ENCODE results near the gene TMEM234.
A peak's percentile ranks its signal among the peaks of the same experiment; 100 is the strongest.

TMEM234 gene

DNA sequence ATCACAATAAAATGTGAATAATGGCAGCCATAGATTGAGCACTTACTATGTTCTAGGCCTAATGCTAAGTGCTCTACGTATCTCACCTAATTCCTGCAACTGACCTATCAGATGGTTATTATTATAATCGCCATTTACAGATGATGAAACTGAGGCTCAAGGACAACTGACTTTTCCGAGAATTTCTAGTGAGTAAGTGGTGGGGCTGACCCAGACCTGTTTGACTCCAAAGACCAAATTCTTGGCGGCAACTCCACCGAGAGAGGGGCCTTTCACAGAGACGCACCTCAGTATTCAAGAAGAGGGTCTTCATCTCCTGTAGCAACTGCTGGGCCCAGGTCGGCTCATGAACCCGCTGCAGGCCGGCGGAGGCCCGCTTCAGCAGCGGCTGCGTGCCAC, 573 bp downstream of the TMEM234 start:
- peak overlapping the region; percentile 95 for H3K4me3 ChIP-seq (ENCODE audit: low read depth, low read length)
- TF ChIP-seq, protein P1, sequence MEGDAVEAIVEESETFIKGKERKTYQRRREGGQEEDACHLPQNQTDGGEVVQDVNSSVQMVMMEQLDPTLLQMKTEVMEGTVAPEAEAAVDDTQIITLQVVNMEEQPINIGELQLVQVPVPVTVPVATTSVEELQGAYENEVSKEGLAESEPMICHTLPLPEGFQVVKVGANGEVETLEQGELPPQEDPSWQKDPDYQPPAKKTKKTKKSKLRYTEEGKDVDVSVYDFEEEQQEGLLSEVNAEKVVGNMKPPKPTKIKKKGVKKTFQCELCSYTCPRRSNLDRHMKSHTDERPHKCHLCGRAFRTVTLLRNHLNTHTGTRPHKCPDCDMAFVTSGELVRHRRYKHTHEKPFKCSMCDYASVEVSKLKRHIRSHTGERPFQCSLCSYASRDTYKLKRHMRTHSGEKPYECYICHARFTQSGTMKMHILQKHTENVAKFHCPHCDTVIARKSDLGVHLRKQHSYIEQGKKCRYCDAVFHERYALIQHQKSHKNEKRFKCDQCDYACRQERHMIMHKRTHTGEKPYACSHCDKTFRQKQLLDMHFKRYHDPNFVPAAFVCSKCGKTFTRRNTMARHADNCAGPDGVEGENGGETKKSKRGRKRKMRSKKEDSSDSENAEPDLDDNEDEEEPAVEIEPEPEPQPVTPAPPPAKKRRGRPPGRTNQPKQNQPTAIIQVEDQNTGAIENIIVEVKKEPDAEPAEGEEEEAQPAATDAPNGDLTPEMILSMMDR (conservative IDR thresholded peaks at IDR 0.05; ENCODE audit: low read depth, low read length): no peak
- no peak for DNase-seq (ENCODE audit: low read depth)

DNA sequence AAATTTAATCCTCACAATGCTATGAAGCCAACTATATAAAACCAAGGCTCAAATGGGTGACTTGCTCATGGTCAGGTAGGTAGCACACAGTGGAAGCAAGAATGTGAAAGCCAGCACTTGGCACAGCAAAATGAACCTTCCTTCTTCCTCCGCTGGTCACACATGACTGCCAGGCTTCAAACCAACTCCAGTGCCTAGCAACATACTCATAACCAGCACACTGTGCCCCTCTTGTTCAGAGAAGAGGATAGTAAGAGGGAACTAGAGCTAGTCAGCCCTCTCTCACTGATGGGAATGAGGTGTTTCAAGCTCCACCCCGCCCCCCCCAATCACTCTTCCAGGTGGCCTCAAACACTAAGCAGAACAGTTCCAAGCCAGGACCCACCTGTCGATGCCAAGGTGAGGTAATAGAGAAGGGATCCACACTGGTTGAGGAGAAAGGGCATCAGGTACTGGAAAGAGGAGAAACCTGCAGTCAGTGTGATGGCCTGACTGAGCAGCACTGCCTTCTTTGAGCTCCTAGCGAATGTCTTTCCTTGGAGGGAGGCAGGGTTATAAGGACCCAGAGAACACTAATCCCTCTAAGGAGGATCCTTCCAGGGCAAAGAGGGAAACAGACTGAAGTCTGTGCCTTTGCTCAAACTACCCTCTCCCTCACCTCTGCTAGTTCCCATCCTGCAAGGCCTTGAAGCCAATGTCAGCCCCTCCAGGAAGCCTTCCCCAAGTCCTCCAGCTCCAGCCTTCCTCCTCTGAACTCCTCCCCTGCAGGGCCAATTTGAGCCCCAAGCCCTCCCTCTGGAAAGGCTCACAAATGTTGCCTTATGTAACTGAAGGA, 1.2 kb downstream of the TMEM234 start:
- DNase-seq (ENCODE audit: low read depth): no peak
- TF ChIP-seq, protein P1 (conservative IDR thresholded peaks at IDR 0.05; ENCODE audit: low read depth, low read length): no peak
- peak overlapping the region; percentile 95 for H3K4me3 ChIP-seq (ENCODE audit: low read depth, low read length)

DNA sequence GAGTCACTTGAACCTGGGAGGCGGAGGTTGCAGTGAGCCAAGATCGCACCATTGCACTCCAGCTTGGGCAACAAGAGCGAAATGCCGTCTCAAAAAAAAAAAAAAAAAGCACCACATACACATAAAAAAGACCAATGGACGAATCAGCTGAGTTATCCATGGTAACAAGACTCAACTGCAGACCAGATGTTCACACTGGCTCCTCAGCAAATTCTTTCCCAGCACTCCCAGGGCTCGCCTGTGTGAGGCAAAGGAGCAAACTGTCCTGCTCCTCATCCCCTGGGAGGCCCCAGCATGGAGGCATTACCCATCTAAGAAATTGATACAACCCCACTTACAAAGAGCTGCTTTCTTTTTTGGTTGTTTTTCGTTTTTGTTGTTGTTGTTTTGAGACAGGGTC, 3.1 kb downstream of the TMEM234 start:
- TF ChIP-seq, protein P1 (conservative IDR thresholded peaks at IDR 0.05; ENCODE audit: low read depth, low read length): no peak
- H3K4me3 ChIP-seq (ENCODE audit: low read depth, low read length): no peak overlapping the region
- no peak for DNase-seq (ENCODE audit: low read depth)

DNA sequence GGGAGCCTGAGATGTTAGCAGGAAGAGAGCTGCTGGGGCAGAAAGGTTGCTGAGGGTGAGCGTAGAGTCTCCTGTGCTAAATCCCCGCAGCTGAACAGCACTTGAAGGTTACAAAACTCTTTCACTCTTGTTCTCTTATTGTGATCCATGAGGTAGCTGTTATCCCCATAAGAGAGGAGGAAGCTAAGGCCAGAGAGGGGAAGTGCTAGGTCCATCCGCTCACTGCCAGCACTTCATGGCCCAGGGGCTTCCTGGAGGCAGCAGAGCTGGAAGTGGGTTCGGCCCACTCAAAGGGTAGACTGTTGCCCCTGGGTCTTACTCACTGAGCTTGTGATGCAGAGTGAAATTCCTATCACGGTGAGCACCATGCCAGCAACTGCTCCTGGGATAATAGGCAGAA, 5.6 kb downstream of the TMEM234 start:
- no peak overlapping the region for H3K4me3 ChIP-seq (ENCODE audit: low read depth, low read length)
- DNase-seq (ENCODE audit: low read depth): no peak
- TF ChIP-seq, protein P1 (conservative IDR thresholded peaks at IDR 0.05; ENCODE audit: low read depth, low read length): no peak

DNA sequence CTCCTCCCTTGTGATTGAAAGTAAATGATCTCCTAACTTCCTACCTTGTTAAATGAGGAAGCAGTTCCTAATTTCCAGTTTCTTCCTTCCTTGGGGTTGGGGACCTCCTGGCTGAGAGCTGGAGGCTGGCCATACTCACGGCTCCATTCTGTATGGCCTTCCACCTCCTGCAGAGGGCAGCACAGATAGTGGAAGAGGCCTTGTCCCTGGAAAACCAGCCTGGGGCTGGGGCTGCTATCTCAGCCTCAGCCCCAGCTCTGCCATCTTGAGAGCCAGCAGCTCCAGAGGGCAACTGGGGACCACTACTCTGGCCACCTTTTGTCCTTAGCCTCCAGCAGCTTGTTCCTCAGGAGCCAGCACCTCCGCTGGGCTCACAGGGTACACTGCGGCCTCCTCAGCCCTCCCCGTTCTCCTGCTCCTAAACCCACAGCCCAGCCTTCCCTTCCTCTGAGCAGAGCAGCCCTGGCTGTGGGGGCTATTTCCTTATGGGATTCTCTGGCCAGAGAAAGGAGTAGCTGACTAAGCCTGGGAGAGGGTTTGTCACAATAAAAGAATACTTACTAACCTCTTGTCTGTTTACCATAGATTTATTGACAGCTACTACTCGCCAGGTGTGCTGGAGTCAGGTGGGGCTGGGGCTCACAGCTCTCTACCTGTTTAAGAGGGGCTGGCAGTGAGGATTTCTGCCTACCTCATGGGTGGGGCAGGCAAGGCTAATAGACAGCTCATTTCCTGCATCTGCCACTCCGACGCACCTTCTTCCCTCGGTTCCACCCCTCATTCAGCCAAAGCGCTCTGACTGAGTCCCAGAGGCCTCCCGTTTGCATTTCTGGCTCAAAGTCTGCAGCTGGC, 6.3 kb downstream of the TMEM234 start:
- H3K4me3 ChIP-seq (ENCODE audit: low read depth, low read length): no peak overlapping the region
- TF ChIP-seq, protein P1 (conservative IDR thresholded peaks at IDR 0.05; ENCODE audit: low read depth, low read length): peak; percentile 91
- DNase-seq (ENCODE audit: low read depth): peak; percentile 80

DNA sequence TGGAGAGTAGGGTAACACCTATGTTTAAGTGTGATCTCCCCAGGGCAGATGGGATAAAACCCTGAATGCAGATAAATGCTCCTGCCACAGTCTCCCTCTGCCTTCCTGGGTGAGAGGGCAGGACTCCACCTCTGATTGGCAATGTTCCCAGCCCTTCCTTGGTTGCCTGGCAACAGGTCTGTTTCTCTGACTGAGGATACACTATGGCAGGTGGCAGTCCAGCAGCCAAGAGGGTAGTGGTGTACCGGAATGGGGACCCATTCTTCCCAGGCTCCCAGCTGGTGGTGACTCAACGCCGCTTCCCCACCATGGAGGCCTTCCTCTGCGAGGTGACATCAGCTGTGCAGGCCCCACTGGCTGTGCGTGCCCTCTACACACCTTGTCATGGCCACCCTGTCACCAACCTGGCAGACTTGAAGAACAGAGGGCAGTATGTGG, 13.2 kb downstream of the TMEM234 start, which contains the start of gene DCDC2B:
DCDC2B (plus strand) TSS at position 199 of the 438 bp plus-strand sequence; CDS start at position 204, 5 bp downstream.
- TF ChIP-seq, protein P1 (conservative IDR thresholded peaks at IDR 0.05; ENCODE audit: low read depth, low read length): no peak

More for the DNA sequence above, 13.2 kb downstream of the TMEM234 start, which contains the start of gene DCDC2B:
- DNase-seq (ENCODE audit: low read depth): peak; percentile 59
- no peak within 1 kb of the TSS for H3K4me3 ChIP-seq (ENCODE audit: low read depth, low read length)
